ENCODE measurements around the gene PMP22. TPM values are rescaled to one million over a fixed set of nuclear protein-coding genes. Genes with fewer than 3 reads are reported as not detected.

Gene PMP22
- total RNA-seq, 2 experiments from 2014 or later: 0.62 to 1.1 TPM

DNA sequence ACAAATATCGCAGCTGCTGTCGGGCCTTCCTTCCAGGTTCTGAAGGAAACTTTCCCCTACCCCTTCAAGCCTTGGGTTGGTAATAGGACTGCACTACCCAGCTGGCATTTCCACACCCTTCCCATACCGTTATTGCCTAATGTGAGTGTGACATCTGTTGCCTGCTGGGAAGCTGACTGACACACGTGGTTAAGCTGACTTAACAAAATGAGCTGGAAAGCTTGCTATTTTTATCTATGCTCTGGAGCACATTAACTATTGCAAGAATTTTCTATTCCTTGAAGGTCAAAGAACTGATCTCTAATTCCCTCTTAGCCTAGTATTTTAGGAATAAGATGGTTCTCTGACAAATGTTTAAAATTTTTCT is 79.5 kb downstream of the PMP22 start:
- POLR2A ChIA-PET: no interaction called here
- DNase-seq: no peak
- Mint-ChIP-seq H3K36me3 (no peaks in the 10 kb centered on the region), H3K27me3 (peaks cover 10% of the 10 kb centered on the region), H3K9me3 (no peaks in the 10 kb centered on the region), H3K4me3 (no peak overlapping the region), H3K4me1 (no peaks in the 10 kb centered on the region), H3K27ac (no peak overlapping the region)
- ATAC-seq (ENCODE audit: low read depth): no peak

DNA sequence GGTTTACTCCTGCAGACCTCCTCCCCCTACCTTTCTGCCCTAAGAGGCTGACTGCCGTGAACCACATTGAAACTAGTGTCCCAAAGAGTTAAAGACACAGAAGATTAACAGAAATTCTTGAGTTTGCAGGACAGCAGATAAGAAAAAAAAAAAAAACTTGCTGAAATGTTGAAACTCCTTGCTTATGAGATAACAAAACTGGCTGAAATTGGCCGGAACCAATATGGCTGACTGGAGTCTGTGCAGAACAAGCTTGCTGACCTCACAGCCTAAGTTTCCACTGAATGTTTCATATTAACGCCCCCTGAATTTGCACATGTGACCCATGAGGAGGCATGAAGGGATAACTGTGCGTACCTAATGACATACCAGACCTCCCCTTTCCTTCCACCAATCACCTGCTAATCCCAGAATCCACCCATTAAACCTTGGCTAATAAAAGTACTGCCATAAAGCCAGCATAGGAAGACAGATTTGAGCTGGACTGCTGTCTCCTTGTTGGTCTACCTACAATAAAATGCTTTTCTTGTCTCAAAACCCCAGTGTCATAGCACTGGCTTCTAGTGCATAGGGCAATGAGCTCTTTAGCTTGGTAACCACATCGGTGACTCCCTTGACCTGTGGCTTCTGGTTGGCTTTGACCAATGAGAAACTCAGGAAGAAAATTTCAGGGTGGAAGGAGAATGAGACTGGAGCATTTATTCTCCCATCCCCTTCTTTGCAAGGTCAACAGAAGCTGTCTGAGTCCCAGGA is 80.1 kb downstream of the PMP22 start:
- no peaks in the 10 kb centered on the region for H3K4me1 Mint-ChIP-seq
- no peaks in the 10 kb centered on the region for H3K36me3 Mint-ChIP-seq
- H3K27ac Mint-ChIP-seq: no peak overlapping the region
- no peak overlapping the region for H3K4me3 Mint-ChIP-seq
- no peaks in the 10 kb centered on the region for H3K9me3 Mint-ChIP-seq
- peaks cover 10% of the 10 kb centered on the region for H3K27me3 Mint-ChIP-seq
- POLR2A ChIA-PET: no interaction called here
- DNase-seq (no peak), ATAC-seq (ENCODE audit: low read depth) (no peak)

DNA sequence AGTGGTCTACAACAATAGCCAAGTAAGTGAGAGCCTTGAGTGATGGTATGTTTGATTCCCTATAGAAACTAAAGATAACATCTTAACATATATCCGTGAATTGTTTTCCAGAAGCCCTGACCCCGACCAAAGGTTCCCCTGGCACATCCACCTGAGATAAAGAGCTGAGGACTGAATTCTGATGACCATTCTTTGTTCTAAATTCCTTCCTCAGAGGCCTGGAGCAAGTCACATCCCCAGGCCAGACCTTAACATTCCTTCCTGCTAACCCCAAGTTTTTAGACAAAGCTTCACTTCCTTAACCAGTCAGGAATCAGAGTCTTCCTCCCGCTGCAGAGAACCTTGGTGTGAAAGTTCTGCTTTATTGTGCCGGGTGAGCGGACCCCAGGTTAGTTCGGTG is 83.3 kb downstream of the PMP22 start:
- POLR2A ChIA-PET: no interaction called here
- Mint-ChIP-seq H3K27me3 (peaks cover 6% of the 10 kb centered on the region), H3K27ac (no peak overlapping the region)

DNA sequence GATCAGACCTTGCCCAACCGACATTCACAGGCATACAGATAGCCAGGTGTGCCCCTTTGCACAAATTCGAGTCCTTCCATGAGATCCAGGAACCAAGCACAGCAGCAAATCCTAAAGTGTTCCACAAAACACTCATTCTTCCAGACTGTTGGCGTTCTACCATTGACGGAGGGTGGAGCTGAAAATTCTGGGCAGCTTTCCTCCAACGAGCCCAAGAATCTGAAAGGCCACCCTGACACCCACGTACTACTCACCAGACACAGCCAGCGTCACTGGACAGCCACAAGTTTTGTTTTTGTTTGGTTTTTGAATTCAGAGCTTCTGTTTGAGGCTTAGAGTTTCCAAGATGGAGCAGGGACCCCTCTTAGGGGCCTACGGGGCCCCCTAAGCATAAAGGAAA is 83.8 kb downstream of the PMP22 start:
- Mint-ChIP-seq H3K9me3 (no peaks in the 10 kb centered on the region), H3K27ac (no peak overlapping the region), H3K27me3 (peaks cover 6% of the 10 kb centered on the region), H3K4me3 (no peak overlapping the region), H3K36me3 (no peaks in the 10 kb centered on the region), H3K4me1 (no peaks in the 10 kb centered on the region)
- POLR2A ChIA-PET: no interaction called here
- no peak for ATAC-seq (ENCODE audit: low read depth)
- DNase-seq: no peak

More for the DNA sequence above, 83.3 kb downstream of the PMP22 start:
- H3K4me3 Mint-ChIP-seq: no peak overlapping the region
- ATAC-seq (ENCODE audit: low read depth) (no peak), DNase-seq (no peak)
- H3K4me1 Mint-ChIP-seq: no peaks in the 10 kb centered on the region
- no peaks in the 10 kb centered on the region for H3K9me3 Mint-ChIP-seq
- H3K36me3 Mint-ChIP-seq: no peaks in the 10 kb centered on the region

DNA sequence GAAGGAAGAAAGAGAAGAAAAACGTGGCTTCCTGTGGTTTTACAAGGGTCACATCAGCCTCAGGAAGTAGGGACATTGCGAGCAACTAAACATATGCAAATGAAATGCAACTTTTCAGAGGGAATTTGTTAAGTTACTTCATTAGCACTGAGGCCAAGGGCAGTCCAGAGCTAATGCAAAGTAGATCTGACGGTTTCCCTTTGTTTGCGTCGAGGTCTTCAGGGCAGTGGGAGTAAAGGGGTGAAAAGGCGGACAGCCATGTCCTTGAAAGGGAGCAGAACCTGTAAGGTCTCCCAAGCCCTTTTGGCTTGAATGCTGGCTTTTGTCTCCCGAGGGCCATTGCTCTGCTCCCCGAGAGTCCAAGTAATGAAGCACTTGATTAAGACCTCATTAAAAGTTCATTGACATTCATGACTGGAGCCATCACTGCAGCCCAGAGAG is 85.0 kb downstream of the PMP22 start:
- no peaks in the 10 kb centered on the region for H3K36me3 Mint-ChIP-seq
- no peaks in the 10 kb centered on the region for H3K4me1 Mint-ChIP-seq
- no peaks in the 10 kb centered on the region for H3K9me3 Mint-ChIP-seq
- POLR2A ChIA-PET: interaction anchor here (0.7 kb wide), 1 partner anchor 41 kb away, joined by 6 read pairs; no protein-coding TSS in a partner anchor
- DNase-seq (no peak), ATAC-seq (ENCODE audit: low read depth) (no peak)
- H3K27me3 Mint-ChIP-seq: peaks cover 3% of the 10 kb centered on the region
- H3K27ac Mint-ChIP-seq: no peak overlapping the region
- H3K4me3 Mint-ChIP-seq: no peak overlapping the region

Small RNA genes within 50 kb of the gene (microRNA-seq; reads per million reads assigned to microRNA genes)
- not detected for gene MIR4731

Other genes starting within 250 kb of the PMP22 start
- not detected for gene TEKT3, start 76.3 kb upstream of the PMP22 start, total RNA-seq
- gene CDRT4, start 202.3 kb upstream of the PMP22 start, total RNA-seq: 10 to 100 TPM in 1 of 2 experiments, 1 to 10 TPM in 1; 9.6 to 10.6 TPM

Data from activated naive CD8-positive, alpha-beta T cell treated with anti-CD3 and anti-CD28 coated beads, Interleukin-2, amount 10 ng/mL, durations not matched to agents 7 days and 5 days (primary cell).